Subcutaneous adipose tissue (tissue), 4 donors: ENCODE data around the gene DMKN. TPM values are rescaled to one million over a fixed set of nuclear protein-coding genes. Genes with fewer than 3 reads are reported as not detected.

Experiments
- total RNA-seq, 4 donors: library from RNA; depleted of rRNA; stranded (reverse); fragments of >200 nt; gene quantifications; one replicate each; pipeline ENCODE4 v1.1.0, GENCODE V29; 2016
- TF ChIP-seq, protein P1 (sequence below): fragments of 450-650 bp; IDR thresholded peaks from one replicate; pipeline ENCODE4 v1.5.1; 2016; ENCODE audit warnings: low read depth, mild to moderate bottlenecking, control low read depth, antibody characterized with exemption, moderate library complexity

The DMKN gene
- total RNA-seq, 4 donors from 2014 or later, result 0.94 to 7.3 (median 1.9) TPM

GRCh38 chr19:35455616-35456201 is 57.7 kb downstream of the DMKN start:
- TF ChIP-seq, protein P1, sequence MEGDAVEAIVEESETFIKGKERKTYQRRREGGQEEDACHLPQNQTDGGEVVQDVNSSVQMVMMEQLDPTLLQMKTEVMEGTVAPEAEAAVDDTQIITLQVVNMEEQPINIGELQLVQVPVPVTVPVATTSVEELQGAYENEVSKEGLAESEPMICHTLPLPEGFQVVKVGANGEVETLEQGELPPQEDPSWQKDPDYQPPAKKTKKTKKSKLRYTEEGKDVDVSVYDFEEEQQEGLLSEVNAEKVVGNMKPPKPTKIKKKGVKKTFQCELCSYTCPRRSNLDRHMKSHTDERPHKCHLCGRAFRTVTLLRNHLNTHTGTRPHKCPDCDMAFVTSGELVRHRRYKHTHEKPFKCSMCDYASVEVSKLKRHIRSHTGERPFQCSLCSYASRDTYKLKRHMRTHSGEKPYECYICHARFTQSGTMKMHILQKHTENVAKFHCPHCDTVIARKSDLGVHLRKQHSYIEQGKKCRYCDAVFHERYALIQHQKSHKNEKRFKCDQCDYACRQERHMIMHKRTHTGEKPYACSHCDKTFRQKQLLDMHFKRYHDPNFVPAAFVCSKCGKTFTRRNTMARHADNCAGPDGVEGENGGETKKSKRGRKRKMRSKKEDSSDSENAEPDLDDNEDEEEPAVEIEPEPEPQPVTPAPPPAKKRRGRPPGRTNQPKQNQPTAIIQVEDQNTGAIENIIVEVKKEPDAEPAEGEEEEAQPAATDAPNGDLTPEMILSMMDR, result no peak

- TF ChIP-seq, protein P1, result no peak
Measured at GRCh38 chr19:35454663-35455062, 58.8 kb downstream of the DMKN start.

- TF ChIP-seq, protein P1, result no peak
Measured at GRCh38 chr19:35451338-35452096, 61.9 kb downstream of the DMKN start.

GRCh38 chr19:35449359-35450043 is 63.9 kb downstream of the DMKN start:
- TF ChIP-seq, protein P1, result no peak

GRCh38 chr19:35447606-35448469 is 65.6 kb downstream of the DMKN start, which contains the start of gene FFAR2:
FFAR2 (plus strand) TSS chr19:35448257; CDS start chr19:35449715, 1,458 bp downstream.
- TF ChIP-seq, protein P1, result no peak

Other genes with a start within 250 kb of the DMKN start
- 100 to 1,000 TPM in 2 of 4 donors, 10 to 100 TPM in 2; 42.4 to 121 (median 99.2) TPM for gene USF2, start 244.7 kb downstream of the DMKN start, total RNA-seq
- gene HAMP, start 231.1 kb downstream of the DMKN start, total RNA-seq, result not detected
- gene MAG, start 221.5 kb downstream of the DMKN start, total RNA-seq, result not detected
- gene CD22, start 184.5 kb downstream of the DMKN start, total RNA-seq, result 10 to 100 TPM in 1 of 4 donors, 1 to 10 TPM in 2, not detected in 1; 3.2 to 11.7 (median 6.2) TPM
- not detected for gene FFAR1, start 165.7 kb downstream of the DMKN start, total RNA-seq
- 1 to 10 TPM in 3 of 4 donors, under 1 TPM in 1; 0.44 to 4.3 (median 2.2) TPM for gene FFAR3, start 155.2 kb downstream of the DMKN start, total RNA-seq
- under 1 TPM in 1 of 4 donors, not detected in 3; 0.51 TPM for gene GPR42, start 142.6 kb downstream of the DMKN start, total RNA-seq
- 1 to 10 TPM in 1 of 4 donors, under 1 TPM in 1, not detected in 2; 0.38 to 1.5 TPM for gene FFAR2, start 65.4 kb downstream of the DMKN start, total RNA-seq
- not detected for gene KRTDAP, start 23.2 kb downstream of the DMKN start, total RNA-seq
- not detected for gene SBSN, start 14.7 kb upstream of the DMKN start, total RNA-seq
- gene GAPDHS, start 19.8 kb upstream of the DMKN start, total RNA-seq, result not detected
- gene TMEM147, start 32.0 kb upstream of the DMKN start, total RNA-seq, result 10 to 100 TPM; 60.1 to 76.8 (median 73.6) TPM
- not detected for gene ATP4A, start 50.0 kb upstream of the DMKN start, total RNA-seq
- gene PMIS2, start 72.5 kb upstream of the DMKN start, total RNA-seq, result not detected
- 1 to 10 TPM; 2.4 to 7.7 (median 3.4) TPM for gene HAUS5, start 99.1 kb upstream of the DMKN start, total RNA-seq
- 10 to 100 TPM; 27.7 to 55.4 (median 32.6) TPM for gene RBM42, start 115.4 kb upstream of the DMKN start, total RNA-seq
- 1 to 10 TPM in 2 of 4 donors, not detected in 2; 1.1 to 1.2 TPM for gene ETV2, start 128.1 kb upstream of the DMKN start, total RNA-seq
- gene COX6B1, start 134.7 kb upstream of the DMKN start, total RNA-seq, result 100 to 1,000 TPM; 422 to 625 (median 529) TPM
- under 1 TPM in 1 of 4 donors, not detected in 3; 0.34 TPM for gene UPK1A, start 152.9 kb upstream of the DMKN start, total RNA-seq
- gene ZBTB32, start 190.9 kb upstream of the DMKN start, total RNA-seq, result under 1 TPM in 1 of 4 donors, not detected in 3; 0.33 TPM
- gene KMT2B, start 204.4 kb upstream of the DMKN start, total RNA-seq, result 10 to 100 TPM in 3 of 4 donors, 1 to 10 TPM in 1; 7.3 to 26.6 (median 15.1) TPM
- 10 to 100 TPM in 1 of 4 donors, 1 to 10 TPM in 3; 4.4 to 13.8 (median 5.9) TPM for gene IGFLR1, start 228.8 kb upstream of the DMKN start, total RNA-seq
- 10 to 100 TPM; 14.8 to 30.5 (median 19.7) TPM for gene U2AF1L4, start 231.8 kb upstream of the DMKN start, total RNA-seq
- 10 to 100 TPM; 23.4 to 71.3 (median 35.7) TPM for gene PSENEN, start 232.0 kb upstream of the DMKN start, total RNA-seq
- 10 to 100 TPM in 2 of 4 donors, 1 to 10 TPM in 2; 7.5 to 12.2 (median 10.0) TPM for gene LIN37, start 234.9 kb upstream of the DMKN start, total RNA-seq
- 100 to 1,000 TPM in 2 of 4 donors, 10 to 100 TPM in 2; 50.1 to 554 (median 117) TPM for gene HSPB6, start 243.4 kb upstream of the DMKN start, total RNA-seq
- 1 to 10 TPM; 2.8 to 5.7 (median 3.5) TPM for gene PROSER3, start 244.5 kb upstream of the DMKN start, total RNA-seq